Measurements from ENCODE around the gene PLA2G4A.

The PLA2G4A gene

GRCh38 chr1:186864296-186864695 lies 35.5 kb downstream of the PLA2G4A start:
- H3K27me3 ChIP-seq (ENCODE audit: control insufficient read depth, insufficient read depth, low read length): no peaks in the 10 kb centered on the region
- no peak overlapping the region for H3K9ac ChIP-seq (ENCODE audit: low read length)
- no peak overlapping the region for H3K4me3 ChIP-seq (ENCODE audit: low read length)
- H3K36me3 ChIP-seq (ENCODE audit: control insufficient read depth, insufficient read depth, low read length): no peaks in the 10 kb centered on the region
- no peaks in the 10 kb centered on the region for H3K4me1 ChIP-seq (ENCODE audit: control insufficient read depth, insufficient read depth, low read length)
- no peak overlapping the region for H3K27ac ChIP-seq (ENCODE audit: low read depth, low read length)

GRCh38 chr1:186865253-186865652 lies 36.5 kb downstream of the PLA2G4A start:
- H3K27me3 ChIP-seq (ENCODE audit: control insufficient read depth, insufficient read depth, low read length): no peaks in the 10 kb centered on the region
- no peaks in the 10 kb centered on the region for H3K36me3 ChIP-seq (ENCODE audit: control insufficient read depth, insufficient read depth, low read length)
- H3K27ac ChIP-seq (ENCODE audit: low read depth, low read length): no peak overlapping the region
- H3K9ac ChIP-seq (ENCODE audit: low read length): no peak overlapping the region
- no peaks in the 10 kb centered on the region for H3K4me1 ChIP-seq (ENCODE audit: control insufficient read depth, insufficient read depth, low read length)
- no peak overlapping the region for H3K4me3 ChIP-seq (ENCODE audit: low read length)

GRCh38 chr1:186865857-186866256 lies 37.1 kb downstream of the PLA2G4A start:
- Histone ChIP-seq H3K27ac (ENCODE audit: low read depth, low read length) (no peak overlapping the region), H3K9ac (ENCODE audit: low read length) (no peak overlapping the region), H3K27me3 (ENCODE audit: control insufficient read depth, insufficient read depth, low read length) (no peaks in the 10 kb centered on the region), H3K4me3 (ENCODE audit: low read length) (no peak overlapping the region), H3K36me3 (ENCODE audit: control insufficient read depth, insufficient read depth, low read length) (no peaks in the 10 kb centered on the region), H3K4me1 (ENCODE audit: control insufficient read depth, insufficient read depth, low read length) (no peaks in the 10 kb centered on the region)

DNA sequence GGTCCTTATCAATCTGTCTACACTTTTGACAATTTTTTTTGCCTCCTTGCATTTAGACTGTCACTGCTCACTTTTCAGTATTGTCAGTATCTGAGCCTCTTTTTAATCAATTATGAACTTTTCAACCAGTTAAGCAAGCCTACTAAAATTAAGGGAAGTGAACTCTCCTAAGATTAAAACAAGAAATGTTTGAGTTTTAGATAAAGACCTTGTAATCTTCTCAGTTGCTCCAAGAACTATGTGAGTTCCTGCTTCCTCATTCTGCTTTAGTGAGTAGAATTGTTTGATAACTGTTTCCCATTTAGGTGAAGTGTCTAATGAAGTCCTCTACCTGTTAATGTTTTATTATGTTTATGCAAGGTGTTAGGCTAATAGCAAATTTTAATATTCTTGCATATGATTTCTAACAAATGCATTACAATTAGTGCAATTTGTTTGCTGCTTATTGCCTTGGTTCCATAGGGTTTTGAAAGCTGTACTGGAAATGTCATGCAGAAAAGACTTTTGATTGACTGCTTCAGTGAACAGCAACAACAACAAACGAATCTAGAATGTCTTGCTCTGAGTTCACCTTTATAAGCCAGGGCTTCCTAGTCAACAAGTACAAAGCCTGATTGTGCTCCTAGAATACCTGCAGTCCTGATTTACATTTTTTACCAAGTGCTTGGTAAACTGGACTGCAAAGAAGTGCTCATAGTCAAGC lies 40.9 kb downstream of the PLA2G4A start:
- Histone ChIP-seq H3K27ac (ENCODE audit: low read depth, low read length) (no peak overlapping the region), H3K36me3 (ENCODE audit: control insufficient read depth, insufficient read depth, low read length) (no peaks in the 10 kb centered on the region), H3K4me3 (ENCODE audit: low read length) (no peak overlapping the region), H3K9ac (ENCODE audit: low read length) (no peak overlapping the region), H3K4me1 (ENCODE audit: control insufficient read depth, insufficient read depth, low read length) (peaks cover 3% of the 10 kb centered on the region), H3K27me3 (ENCODE audit: control insufficient read depth, insufficient read depth, low read length) (no peaks in the 10 kb centered on the region)

GRCh38 chr1:186871784-186872183 lies 43.0 kb downstream of the PLA2G4A start:
- H3K27me3 ChIP-seq (ENCODE audit: control insufficient read depth, insufficient read depth, low read length): no peaks in the 10 kb centered on the region
- H3K27ac ChIP-seq (ENCODE audit: low read depth, low read length): no peak overlapping the region
- H3K4me1 ChIP-seq (ENCODE audit: control insufficient read depth, insufficient read depth, low read length): peaks cover 11% of the 10 kb centered on the region
- H3K4me3 ChIP-seq (ENCODE audit: low read length): no peak overlapping the region
- no peaks in the 10 kb centered on the region for H3K36me3 ChIP-seq (ENCODE audit: control insufficient read depth, insufficient read depth, low read length)
- no peak overlapping the region for H3K9ac ChIP-seq (ENCODE audit: low read length)

DNA sequence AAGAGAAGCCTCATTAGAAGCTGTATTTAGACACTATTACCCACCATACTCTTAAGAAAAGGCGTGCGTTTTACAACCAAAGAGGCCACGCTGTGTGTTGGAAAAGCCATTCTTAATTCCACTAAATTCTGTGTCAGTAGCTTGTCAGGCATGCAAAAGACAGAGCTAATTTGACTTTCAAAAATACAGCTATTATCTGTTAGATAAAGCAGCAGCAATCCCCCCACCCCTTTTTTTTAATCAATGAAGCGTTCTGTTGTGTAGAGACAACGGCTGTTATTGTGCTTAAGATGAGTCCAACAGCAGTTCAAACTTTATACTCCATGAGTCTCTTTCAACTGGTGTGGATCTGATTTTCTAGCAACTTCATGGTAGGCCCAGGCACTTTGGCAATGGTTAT lies 43.5 kb downstream of the PLA2G4A start:
- H3K27me3 ChIP-seq (ENCODE audit: control insufficient read depth, insufficient read depth, low read length): no peaks in the 10 kb centered on the region
- H3K4me3 ChIP-seq (ENCODE audit: low read length): no peak overlapping the region
- peaks cover 16% of the 10 kb centered on the region for H3K4me1 ChIP-seq (ENCODE audit: control insufficient read depth, insufficient read depth, low read length)
- no peak overlapping the region for H3K9ac ChIP-seq (ENCODE audit: low read length)
- no peaks in the 10 kb centered on the region for H3K36me3 ChIP-seq (ENCODE audit: control insufficient read depth, insufficient read depth, low read length)
- no peak overlapping the region for H3K27ac ChIP-seq (ENCODE audit: low read depth, low read length)

- no peak overlapping the region for H3K27ac ChIP-seq (ENCODE audit: low read depth, low read length)
- H3K9ac ChIP-seq (ENCODE audit: low read length): no peak overlapping the region
- H3K4me1 ChIP-seq (ENCODE audit: control insufficient read depth, insufficient read depth, low read length): peaks cover 16% of the 10 kb centered on the region
- no peak overlapping the region for H3K4me3 ChIP-seq (ENCODE audit: low read length)
- no peaks in the 10 kb centered on the region for H3K27me3 ChIP-seq (ENCODE audit: control insufficient read depth, insufficient read depth, low read length)
- H3K36me3 ChIP-seq (ENCODE audit: control insufficient read depth, insufficient read depth, low read length): no peaks in the 10 kb centered on the region
Observed at GRCh38 chr1:186873687-186874086, 44.9 kb downstream of the PLA2G4A start.

GRCh38 chr1:186875896-186876835 lies 47.4 kb downstream of the PLA2G4A start:
- Histone ChIP-seq H3K27me3 (ENCODE audit: control insufficient read depth, insufficient read depth, low read length) (no peaks in the 10 kb centered on the region), H3K27ac (ENCODE audit: low read depth, low read length) (peak overlapping the region; percentile 83), H3K36me3 (ENCODE audit: control insufficient read depth, insufficient read depth, low read length) (no peaks in the 10 kb centered on the region), H3K4me1 (ENCODE audit: control insufficient read depth, insufficient read depth, low read length) (peaks cover 26% of the 10 kb centered on the region), H3K9ac (ENCODE audit: low read length) (no peak overlapping the region), H3K4me3 (ENCODE audit: low read length) (no peak overlapping the region)

- Histone ChIP-seq H3K4me3 (ENCODE audit: low read length) (no peak overlapping the region), H3K4me1 (ENCODE audit: control insufficient read depth, insufficient read depth, low read length) (peaks cover 28% of the 10 kb centered on the region), H3K9ac (ENCODE audit: low read length) (no peak overlapping the region), H3K36me3 (ENCODE audit: control insufficient read depth, insufficient read depth, low read length) (no peaks in the 10 kb centered on the region), H3K27ac (ENCODE audit: low read depth, low read length) (no peak overlapping the region), H3K27me3 (ENCODE audit: control insufficient read depth, insufficient read depth, low read length) (no peaks in the 10 kb centered on the region)
Observed at GRCh38 chr1:186878356-186878755, 49.6 kb downstream of the PLA2G4A start.

DNA sequence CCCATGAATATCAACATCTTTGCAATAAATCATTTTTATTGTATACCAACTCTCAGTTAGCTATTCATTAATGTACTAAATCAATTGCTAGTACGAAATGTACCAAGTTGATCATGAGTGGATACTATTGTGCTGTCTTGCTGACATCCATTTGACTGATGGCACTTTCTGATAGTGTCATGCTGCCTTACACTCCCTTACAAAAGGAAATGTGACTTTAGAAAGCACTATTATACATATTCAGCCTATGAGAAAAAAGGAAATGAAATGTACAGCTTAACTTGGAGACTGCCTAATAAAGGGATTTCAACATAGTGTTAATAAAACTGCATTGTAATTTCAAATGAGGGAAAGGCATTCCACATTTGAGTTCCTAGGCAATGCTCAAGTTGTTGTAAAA lies 52.2 kb downstream of the PLA2G4A start:
- H3K36me3 ChIP-seq (ENCODE audit: control insufficient read depth, insufficient read depth, low read length): no peaks in the 10 kb centered on the region
- no peaks in the 10 kb centered on the region for H3K27me3 ChIP-seq (ENCODE audit: control insufficient read depth, insufficient read depth, low read length)
- H3K4me3 ChIP-seq (ENCODE audit: low read length): no peak overlapping the region
- H3K9ac ChIP-seq (ENCODE audit: low read length): no peak overlapping the region
- peaks cover 23% of the 10 kb centered on the region for H3K4me1 ChIP-seq (ENCODE audit: control insufficient read depth, insufficient read depth, low read length)
- H3K27ac ChIP-seq (ENCODE audit: low read depth, low read length): peak overlapping the region; percentile 21

DNA sequence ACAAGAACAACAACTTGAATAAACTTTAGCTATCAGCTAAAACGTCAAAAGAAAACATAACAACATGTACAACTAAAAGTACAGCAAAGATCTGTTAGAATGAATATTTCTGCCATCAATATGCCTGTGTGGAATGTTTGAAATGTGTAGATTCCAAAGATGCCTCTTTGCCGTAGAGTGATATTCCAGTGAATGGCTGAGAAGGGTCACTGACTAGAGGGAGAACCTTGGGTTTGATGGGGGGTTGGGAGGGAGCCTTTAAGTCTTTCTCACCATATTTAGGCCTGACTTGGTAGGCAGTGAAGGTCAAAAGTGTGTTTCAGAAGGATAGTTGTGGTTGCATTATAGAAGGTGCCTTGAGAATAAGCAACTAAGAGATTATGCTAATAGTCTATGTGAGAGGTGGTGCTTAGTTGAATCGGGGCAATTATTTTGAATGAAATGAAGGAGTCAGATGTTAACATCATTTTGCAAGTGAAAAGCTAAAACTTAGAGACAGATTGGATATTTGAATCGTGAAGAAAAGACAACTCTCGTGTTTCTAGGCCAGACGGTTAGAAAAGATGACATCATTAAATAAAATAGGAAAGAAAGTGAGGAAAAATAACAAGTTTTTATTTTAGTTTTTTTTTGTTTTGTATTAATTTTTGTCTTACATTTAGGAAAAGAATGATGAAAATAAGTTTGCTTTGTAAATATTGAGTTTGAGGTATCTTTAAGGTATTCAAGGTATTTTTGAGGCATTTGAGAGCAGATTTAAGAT lies 53.8 kb downstream of the PLA2G4A start:
- no peak overlapping the region for H3K4me3 ChIP-seq (ENCODE audit: low read length)
- no peaks in the 10 kb centered on the region for H3K36me3 ChIP-seq (ENCODE audit: control insufficient read depth, insufficient read depth, low read length)
- H3K27me3 ChIP-seq (ENCODE audit: control insufficient read depth, insufficient read depth, low read length): no peaks in the 10 kb centered on the region
- H3K4me1 ChIP-seq (ENCODE audit: control insufficient read depth, insufficient read depth, low read length): peaks cover 15% of the 10 kb centered on the region
- no peak overlapping the region for H3K9ac ChIP-seq (ENCODE audit: low read length)
- H3K27ac ChIP-seq (ENCODE audit: low read depth, low read length): no peak overlapping the region

GRCh38 chr1:186884251-186884650 lies 55.5 kb downstream of the PLA2G4A start:
- Histone ChIP-seq H3K4me1 (ENCODE audit: control insufficient read depth, insufficient read depth, low read length) (peaks cover 15% of the 10 kb centered on the region), H3K27me3 (ENCODE audit: control insufficient read depth, insufficient read depth, low read length) (no peaks in the 10 kb centered on the region), H3K27ac (ENCODE audit: low read depth, low read length) (no peak overlapping the region), H3K9ac (ENCODE audit: low read length) (no peak overlapping the region), H3K4me3 (ENCODE audit: low read length) (no peak overlapping the region), H3K36me3 (ENCODE audit: control insufficient read depth, insufficient read depth, low read length) (no peaks in the 10 kb centered on the region)

Measured in rectal smooth muscle tissue (tissue), 1 donor.